Measurements from ENCODE around the gene VPS29.
A peak's percentile ranks its signal among the peaks of the same experiment; 100 is the strongest.
"Not testable (repeated sequence)": the region's sequence is repeated elsewhere in the genome, so short reads cannot be mapped to it uniquely, and the experiment has no call there.

Gene VPS29

GRCh38 chr12:110466791-110467190 is 35.1 kb downstream of the VPS29 start:
- TF ChIP-seq CTCF (IDR thresholded peaks at IDR 0.05; ENCODE audit: unreplicated experiment in 3 of 3), result no peak
- Mint-ChIP-seq H3K27me3 (ENCODE audit: low read depth) (no peaks in the 10 kb centered on the region), H3K4me1 (peaks cover 15% of the 10 kb centered on the region), H3K4me3 (peak overlapping the region; percentile 60 to 98 (median 97)), H3K9me3 (no peaks in the 10 kb centered on the region), H3K36me3 (ENCODE audit: low read depth) (peaks cover 11% of the 10 kb centered on the region), H3K27ac (no peak overlapping the region)

- H3K9me3 Mint-ChIP-seq; H3K27ac Mint-ChIP-seq; H3K27me3 Mint-ChIP-seq (ENCODE audit: low read depth): not testable (repeated sequence)
- Mint-ChIP-seq H3K4me1 (peaks cover 15% of the 10 kb centered on the region), H3K36me3 (ENCODE audit: low read depth) (peaks cover 21% of the 10 kb centered on the region), H3K4me3 (peak overlapping the region in 2 of 3 experiments; percentile 56 to 70)
Measured at GRCh38 chr12:110465765-110466164, 36.1 kb downstream of the VPS29 start.

GRCh38 chr12:110465024-110465423 is 36.9 kb downstream of the VPS29 start:
- H3K4me1 Mint-ChIP-seq, result peaks cover 15% of the 10 kb centered on the region
- no peak overlapping the region for H3K27ac Mint-ChIP-seq
- H3K36me3 Mint-ChIP-seq (ENCODE audit: low read depth), result peaks cover 27% of the 10 kb centered on the region
- no peaks in the 10 kb centered on the region for H3K27me3 Mint-ChIP-seq (ENCODE audit: low read depth)
- TF ChIP-seq CTCF (IDR thresholded peaks at IDR 0.05; ENCODE audit: unreplicated experiment in 3 of 3), result no peak
- H3K4me3 Mint-ChIP-seq, result peak overlapping the region in 2 of 3 experiments; percentile 56 to 70
- H3K9me3 Mint-ChIP-seq, result no peaks in the 10 kb centered on the region

GRCh38 chr12:110461189-110461588 is 40.7 kb downstream of the VPS29 start:
- H3K27ac Mint-ChIP-seq; H3K4me1 Mint-ChIP-seq; H3K4me3 Mint-ChIP-seq; H3K27me3 Mint-ChIP-seq (ENCODE audit: low read depth); H3K9me3 Mint-ChIP-seq: not testable (repeated sequence)
- peaks cover 40% of the 10 kb centered on the region for H3K36me3 Mint-ChIP-seq (ENCODE audit: low read depth)

GRCh38 chr12:110458756-110459155 is 43.2 kb downstream of the VPS29 start:
- H3K9me3 Mint-ChIP-seq, result no peaks in the 10 kb centered on the region

GRCh38 chr12:110453569-110454296 is 48.2 kb downstream of the VPS29 start:
- H3K27ac Mint-ChIP-seq, result no peak overlapping the region
- TF ChIP-seq CTCF (IDR thresholded peaks at IDR 0.05; ENCODE audit: unreplicated experiment in 3 of 3), result no peak
- no peaks in the 10 kb centered on the region for H3K27me3 Mint-ChIP-seq (ENCODE audit: low read depth)

More at GRCh38 chr12:110458756-110459155, 43.2 kb downstream of the VPS29 start:
- TF ChIP-seq CTCF (IDR thresholded peaks at IDR 0.05; ENCODE audit: unreplicated experiment in 3 of 3), result no peak
- Mint-ChIP-seq H3K27ac (no peak overlapping the region), H3K27me3 (ENCODE audit: low read depth) (no peaks in the 10 kb centered on the region), H3K36me3 (ENCODE audit: low read depth) (peaks cover 41% of the 10 kb centered on the region), H3K4me3 (no peak overlapping the region), H3K4me1 (no peaks in the 10 kb centered on the region)

GRCh38 chr12:110451263-110451662 is 50.6 kb downstream of the VPS29 start:
- Mint-ChIP-seq H3K4me1 (peaks cover 19% of the 10 kb centered on the region), H3K4me3 (peak overlapping the region; percentile 98 to 100 (median 99)), H3K9me3 (no peaks in the 10 kb centered on the region), H3K36me3 (ENCODE audit: low read depth) (peaks cover 32% of the 10 kb centered on the region), H3K27ac (peak overlapping the region; percentile 33 to 97 (median 57)), H3K27me3 (ENCODE audit: low read depth) (no peaks in the 10 kb centered on the region)
- TF ChIP-seq CTCF (IDR thresholded peaks at IDR 0.05; ENCODE audit: unreplicated experiment in 3 of 3), result no peak

More at GRCh38 chr12:110453569-110454296, 48.2 kb downstream of the VPS29 start:
- H3K36me3 Mint-ChIP-seq (ENCODE audit: low read depth), result peaks cover 23% of the 10 kb centered on the region
- peaks cover 12% of the 10 kb centered on the region for H3K4me1 Mint-ChIP-seq
- H3K4me3 Mint-ChIP-seq, result no peak overlapping the region
- no peaks in the 10 kb centered on the region for H3K9me3 Mint-ChIP-seq
